GM19025 (cell line): ENCODE results near the gene LILRA5.
"Not testable (repeated sequence)": the region's sequence is repeated elsewhere in the genome, so short reads cannot be mapped to it uniquely, and the experiment has no call there.

ENCODE experiments used
- ATAC-seq: cut with Tn5 transposase; IDR thresholded peaks from one replicate; pipeline ENCODE4 v1.9.1; 2021; ENCODE audit warnings: mild to moderate bottlenecking, low read depth, moderate library complexity; ENCODE audit not compliant: unreplicated experiment

Gene LILRA5

DNA sequence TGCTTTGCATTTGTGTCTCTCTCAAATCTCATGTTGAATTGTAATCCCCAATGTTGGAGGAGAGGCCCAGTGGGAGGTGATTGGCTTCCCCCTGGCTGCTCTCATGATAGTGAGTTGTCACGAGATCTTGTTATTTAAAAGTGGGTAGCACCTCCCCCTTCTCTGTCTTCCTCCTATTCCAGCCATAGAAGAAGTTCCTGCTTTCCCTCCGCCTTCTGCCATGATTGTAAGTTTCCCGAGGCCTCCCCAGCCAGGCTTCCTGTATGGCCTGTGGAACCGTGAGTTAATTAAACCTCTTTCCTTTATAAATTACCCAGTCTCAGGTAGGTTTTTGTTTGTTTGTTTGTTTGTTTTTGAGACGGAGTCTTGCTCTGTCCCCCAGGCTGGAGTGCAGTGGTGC, 22.2 kb upstream of the LILRA5 start:
- no peak for ATAC-seq

DNA sequence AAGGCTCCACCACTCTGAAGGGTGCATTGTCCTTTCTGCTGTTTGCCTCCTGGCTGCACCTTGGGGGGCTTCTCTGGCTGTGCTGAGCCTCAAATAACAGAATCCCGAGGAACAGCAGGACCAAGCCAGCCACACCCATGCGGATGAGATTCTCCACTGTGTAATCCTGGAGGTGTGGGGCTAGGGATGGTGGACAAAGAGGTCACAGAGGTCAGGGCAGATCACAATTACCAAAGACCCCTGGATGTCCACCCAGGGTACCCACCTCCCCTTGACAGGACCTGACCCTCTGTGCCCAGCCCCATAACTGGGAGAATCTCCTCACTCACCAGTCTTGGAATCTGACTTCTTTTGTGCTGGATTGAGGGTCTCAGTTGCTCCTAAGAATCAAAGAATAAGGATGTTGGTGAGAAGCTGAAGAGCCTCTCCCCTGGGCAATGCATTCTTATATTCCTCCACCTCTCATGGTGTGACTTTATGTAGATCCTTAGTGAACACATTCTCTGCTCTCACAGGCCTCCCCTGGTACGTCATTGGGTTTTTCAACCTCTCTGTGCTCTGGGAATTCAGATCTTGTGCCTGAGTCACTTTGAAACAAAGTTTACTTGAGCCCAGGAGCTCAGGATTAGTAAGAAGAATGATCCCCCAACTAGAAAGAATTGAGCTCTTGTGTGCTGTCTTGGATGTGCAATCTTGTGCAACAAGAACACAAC, 20.8 kb upstream of the LILRA5 start:
- no peak for ATAC-seq

DNA sequence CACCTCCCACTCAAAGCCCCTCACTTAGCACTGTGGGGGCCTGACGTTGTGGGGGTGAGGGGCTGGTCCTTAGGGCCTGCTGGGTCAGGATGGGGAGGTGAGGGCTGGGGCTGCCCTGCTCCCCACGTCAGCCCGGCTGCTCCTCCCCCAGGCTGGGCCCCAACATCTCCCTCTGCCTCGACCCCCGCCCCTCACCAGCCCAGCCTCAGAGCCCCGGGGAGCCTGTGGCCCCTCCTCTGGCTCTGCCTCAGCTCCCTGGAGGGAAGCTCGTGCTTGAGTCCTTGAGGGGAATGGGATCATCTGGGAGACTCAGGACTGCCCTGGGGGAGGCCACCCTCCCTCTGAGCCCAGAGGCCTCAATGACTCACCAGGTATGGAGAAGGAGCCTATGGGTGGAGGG, 19.2 kb upstream of the LILRA5 start:
- no peak for ATAC-seq

DNA sequence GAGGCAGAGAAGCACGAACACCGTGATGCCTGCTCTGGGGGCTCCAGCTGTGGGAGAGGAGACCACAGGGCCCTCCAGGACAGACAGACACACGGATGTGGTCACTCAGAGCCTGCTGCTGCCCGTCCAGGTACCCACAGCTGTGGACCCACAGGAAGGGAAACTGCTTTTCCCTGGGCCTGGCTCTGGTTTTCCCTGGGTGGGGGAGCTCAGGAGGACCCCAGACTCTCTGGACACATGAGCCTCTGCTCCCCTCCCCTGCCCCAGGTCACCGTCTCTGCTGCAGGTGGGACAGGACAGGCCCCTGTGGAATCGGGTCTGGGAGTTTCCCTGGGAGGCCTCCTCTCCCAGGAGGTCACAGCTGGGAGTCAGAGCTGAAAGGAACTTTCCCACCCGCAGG, 18.7 kb upstream of the LILRA5 start:
- no peak for ATAC-seq

DNA sequence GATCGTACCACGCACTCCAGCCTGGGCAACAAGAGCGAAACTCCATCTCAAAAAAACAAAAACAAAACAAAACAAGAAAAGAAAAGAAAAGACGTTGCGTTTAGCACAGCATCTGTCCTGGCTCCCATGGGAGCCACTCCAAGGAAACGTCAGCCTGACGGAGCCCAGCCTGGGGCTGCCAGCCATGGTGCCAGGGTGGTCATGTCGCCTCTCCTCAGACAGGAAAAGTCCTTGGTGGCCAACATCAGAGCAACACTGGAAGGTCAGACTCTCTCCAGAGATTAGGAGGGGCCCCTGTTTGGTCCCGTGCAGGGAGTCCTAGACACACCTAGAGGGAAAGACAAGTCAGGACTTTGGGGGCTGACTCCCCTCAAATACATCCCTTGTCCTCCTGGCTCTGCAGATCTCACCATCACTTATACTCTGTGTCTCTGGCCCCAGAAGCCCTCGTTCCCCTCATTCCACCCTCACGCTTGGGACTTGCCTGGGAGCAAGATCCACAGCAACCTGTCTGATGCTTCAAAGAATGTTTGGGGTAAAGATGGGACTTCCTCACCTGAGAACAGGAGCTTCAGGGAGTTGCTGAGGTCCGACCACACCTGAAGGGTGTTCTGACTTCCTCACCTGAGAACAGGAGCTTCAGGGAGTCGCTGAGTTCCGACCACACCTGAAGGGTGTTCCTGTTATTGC, 16.7 kb upstream of the LILRA5 start:
- no peak for ATAC-seq

DNA sequence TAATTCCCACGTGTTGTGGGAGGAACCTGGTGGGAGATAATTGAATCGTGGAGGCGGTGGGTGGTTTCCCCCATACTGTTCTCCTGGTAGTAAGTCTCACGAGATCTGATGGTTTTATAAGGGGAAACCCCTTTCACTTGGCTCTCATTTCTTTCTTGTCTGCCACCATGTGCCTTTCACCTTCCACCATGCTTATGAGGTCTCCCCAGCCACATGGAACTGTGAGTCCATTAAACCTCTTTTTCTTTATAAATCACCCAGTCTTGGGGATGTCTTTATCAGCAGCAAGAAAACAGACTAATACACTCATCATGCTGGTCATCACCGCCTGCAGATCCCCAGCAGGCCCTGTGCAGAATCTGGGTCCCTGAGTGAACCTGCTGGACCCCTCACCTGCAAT, 15.8 kb upstream of the LILRA5 start:
- not testable (repeated sequence) for ATAC-seq

DNA sequence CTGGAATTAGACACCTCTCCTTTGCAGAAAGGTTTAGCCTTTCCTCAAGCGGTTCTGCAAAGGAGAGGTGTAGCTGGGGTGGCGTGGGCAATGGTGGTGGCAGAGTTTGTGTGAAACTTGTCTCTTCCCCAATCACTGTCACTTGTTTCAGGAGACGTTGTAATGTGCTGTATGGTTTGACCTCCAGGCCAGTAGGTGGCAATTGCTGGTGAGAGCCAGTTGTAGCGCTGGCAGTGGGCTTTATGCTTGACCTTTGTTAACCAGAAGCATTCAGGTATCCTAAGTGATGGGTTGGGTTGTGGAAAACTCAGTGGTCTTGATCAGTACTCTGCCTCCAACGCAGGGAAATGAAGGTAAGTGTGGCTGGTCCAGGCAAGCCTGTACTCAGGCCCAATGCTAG, 12.7 kb upstream of the LILRA5 start:
- ATAC-seq: no peak

DNA sequence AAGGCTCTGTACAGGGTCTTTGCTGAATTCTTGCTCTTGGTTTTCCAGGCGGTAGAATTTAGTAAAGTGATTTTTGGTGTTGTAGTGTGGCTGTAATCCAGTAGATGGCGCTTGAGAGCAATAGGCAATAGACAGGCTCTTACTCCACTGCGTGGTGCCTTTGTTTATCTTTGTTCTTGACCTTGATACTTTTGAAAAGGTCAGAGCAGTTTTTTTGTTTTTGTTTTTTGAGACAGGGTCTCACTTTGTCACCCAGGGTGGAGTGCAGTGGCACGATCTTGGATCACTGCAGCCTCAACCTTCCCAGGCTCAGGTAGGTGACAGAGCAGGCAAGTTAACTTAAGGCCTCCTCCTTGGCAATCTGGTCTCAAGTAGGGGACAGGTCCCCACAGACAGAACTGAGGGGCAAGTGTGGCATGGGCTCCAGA, 12.2 kb upstream of the LILRA5 start:
- no peak for ATAC-seq

DNA sequence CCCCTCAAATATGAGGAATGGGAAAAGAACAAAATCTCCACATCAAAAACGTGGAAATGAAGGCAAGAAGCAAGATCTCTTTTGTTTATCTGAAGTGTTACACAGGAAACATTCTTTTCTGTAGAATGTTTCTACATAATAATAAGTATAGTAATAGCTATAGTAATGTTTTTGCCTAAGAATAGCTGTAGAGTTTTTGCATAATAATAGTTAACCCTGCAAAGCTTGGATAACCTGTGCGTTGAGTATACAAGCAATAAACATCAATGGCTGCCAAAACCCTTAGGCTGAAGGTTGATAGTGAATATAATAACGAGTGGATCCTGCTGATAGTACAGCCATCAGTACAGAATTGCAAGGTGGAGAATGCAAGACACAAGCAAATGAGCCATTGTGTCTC, 11.1 kb upstream of the LILRA5 start:
- no peak for ATAC-seq

DNA sequence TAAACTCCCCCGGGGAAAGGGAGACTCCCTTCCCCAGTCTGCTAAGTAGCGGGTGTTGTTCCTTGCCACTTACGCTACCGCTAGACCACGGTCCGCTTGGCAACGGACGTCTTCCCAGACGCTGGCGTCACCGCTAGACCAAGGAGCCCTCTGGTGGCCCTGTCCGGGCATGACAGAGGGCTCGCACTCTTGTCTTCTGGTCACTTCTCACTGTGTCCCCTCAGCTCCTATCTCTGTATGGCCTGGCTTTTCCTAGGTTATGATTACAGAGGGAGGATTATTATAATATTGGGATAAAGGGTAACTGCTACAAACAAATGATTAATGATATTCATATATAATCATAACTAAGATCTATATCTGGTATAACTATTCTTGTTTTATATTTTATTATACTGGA, 10.0 kb upstream of the LILRA5 start:
- not testable (repeated sequence) for ATAC-seq

DNA sequence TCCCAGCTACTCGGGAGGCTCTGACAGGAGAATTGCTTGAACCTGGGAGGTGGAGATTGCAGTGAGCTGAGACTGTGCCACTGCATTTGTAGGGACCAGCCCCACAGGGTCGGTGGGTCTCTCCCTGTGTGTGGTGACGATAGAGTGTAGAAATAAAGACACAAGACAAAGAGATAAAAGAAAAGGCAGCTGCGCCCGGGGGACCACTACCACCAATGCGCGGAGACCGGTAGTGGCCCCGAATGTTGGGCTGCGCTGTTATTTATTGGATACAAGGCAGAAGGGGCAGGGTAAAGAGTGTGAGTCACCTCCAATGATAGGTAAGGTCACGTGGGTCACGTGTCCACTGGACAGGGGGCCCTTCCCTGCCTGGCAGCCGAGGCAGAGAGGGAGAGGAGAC, 9.3 kb upstream of the LILRA5 start:
- ATAC-seq: not testable (repeated sequence)

DNA sequence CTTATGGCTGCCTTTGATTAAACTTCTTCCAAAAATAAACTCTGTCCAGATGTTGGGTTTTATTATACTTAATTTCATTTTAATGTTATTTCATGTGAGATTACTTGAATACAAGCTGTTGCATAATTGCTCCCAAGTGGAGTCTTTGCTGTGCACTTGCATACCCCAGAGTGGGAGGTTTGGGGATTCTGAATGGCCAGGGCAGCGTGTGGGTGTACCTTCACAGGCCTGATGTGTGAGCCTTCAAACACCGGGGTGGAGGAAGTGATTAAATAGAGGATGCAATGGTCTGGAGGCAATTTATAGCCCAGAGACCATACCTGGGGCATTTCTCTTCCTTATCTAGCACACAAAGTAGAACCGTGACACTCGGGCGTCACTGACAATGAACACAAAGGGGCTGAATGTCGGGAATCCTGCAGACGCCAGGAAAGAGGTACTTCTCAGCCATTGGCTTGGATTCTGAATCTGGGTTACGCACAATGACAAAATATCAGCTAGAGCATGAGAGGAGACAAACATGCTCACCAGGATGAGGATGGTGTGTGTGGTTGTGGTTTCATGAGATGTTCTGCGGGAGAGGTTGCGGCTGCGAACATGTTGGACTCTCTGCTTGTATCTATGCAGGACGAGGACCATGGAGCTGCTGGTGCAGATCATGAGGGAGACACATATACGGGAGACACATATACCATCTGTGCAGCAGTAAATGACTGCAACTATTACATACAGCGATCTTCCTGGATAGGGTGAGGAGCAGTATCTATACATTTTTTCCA, 7.1 kb upstream of the LILRA5 start:
- no peak for ATAC-seq

DNA sequence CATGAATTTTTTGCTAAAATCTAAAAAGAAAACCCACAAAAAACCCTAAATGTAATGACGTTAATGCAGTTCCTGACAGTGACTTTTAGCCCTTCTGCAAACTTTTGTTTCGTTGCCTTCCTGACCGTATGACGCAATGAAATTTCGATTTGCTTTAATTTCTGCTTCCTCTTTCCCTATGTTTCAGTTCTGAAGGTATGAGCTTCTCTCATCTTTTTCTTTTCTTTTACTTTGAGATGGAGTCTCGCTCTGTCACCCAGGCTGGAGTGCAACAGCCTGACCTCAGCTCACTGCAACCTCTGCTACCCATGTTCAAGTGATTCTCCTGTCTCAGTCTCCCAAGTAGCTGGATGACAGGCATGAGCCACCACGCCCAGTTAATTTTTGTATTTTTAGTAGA, 6.1 kb upstream of the LILRA5 start:
- no peak for ATAC-seq

DNA sequence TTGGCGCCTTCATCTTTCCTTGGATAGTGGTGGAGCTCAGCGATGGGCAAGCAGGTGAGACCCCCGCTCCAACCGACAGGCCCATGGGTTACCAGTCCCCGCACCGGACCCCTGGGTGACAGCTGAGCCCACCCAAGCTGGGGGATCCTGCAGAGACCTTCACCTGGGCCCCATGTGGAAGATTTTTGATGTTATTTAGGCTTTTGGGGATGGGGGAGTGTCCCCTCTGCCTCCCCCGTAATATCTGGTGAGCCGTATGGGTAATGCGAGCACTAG, 4.9 kb upstream of the LILRA5 start:
- no peak for ATAC-seq

DNA sequence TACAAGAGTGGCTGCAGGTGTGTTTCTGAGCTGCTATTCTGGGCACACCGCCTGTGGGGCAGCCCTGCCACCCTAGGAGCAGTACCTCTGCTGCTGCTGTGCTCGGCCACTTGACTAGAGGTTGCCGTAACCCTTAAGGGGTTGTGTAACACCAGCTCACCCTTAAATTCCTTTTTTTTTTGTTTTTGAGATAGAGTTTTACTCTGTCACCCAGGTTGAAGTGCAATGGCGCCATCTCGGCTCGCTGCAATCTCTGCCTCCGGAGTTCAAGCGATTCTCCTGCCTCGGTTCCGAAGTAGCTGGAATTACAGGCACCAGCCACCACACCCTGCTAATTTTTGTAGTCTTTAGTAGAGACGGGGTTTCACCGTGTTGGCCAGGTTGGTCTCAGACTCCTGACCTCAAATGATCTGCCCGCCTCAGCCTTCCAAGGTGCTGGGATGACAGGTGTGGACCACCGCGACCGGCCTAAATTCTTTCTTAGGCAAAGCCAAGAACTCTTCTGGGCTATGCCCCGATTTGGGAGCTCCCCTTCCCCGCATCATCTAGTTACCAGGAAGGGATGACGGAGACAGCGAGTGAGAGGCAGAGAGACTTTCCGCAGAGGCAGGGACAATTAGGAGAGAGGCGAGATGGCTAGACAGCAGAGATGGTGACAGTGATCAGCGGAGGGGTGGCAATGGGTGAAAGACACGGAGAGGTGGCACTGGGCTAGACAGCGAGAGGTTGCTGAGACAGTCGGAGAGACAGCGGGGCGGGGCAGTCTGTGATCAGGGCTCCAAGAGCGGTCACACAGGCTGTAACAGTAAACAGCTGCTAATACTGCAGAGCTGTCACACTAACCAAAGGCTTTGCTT, 4.4 kb upstream of the LILRA5 start:
- no peak for ATAC-seq

DNA sequence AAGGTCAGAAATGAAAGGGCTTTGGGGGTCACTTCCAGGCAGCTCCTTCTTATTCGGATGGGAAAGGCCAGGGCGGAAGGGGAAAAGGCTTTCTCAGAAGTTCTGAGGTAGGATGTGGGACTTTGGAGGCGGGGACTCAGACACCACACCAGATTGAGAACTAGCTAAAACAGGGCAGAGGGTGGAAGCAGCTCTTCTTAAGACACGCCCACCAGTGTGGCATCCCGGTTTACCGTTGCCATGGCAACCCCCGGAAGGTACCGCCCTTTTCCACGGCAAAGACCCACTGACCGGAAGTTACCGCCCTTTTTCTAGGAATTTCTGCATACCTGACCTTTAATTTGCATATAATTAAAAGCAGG, 3.8 kb upstream of the LILRA5 start:
- no peak for ATAC-seq

DNA sequence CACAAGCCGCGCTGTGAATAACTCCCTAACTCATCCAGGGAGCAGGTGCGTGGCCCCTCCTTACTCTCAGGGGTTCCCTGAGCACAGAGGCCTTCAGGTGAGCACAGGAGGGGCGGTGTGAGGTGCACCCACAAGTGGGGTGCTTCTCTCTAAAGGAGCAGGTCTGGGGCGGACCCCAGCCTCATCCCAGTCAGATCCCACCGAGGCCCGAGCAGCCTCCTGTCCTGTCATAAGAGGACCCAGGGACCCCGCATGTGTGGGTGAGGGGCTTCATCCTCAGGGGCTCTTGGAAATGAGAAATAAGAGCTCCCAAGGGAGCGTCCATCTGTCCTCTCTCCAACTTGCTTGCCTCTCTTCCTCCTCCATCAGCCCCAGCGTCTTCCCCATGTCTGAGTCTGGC, 3.0 kb upstream of the LILRA5 start:
- no peak for ATAC-seq

DNA sequence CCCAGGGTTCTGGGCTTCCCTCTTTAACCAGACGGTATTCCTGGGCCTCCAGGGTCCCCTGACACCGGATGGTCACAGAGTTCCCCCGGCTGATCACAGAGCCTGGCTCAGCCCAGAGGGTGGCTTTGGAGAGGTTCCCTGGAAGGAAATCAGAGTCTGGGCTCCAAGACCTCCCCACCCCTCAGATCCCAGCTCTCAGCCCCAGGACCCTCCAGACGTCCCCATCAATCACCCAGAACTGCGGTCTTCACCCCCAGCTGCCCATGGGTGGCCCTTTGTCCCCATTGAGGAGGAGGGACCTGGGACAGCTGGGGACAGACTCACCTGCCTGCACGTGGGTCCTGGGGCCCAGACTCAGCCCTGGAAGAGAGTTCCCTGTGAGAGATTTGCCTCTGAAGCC, 955 bp downstream of the LILRA5 start:
- no peak for ATAC-seq

DNA sequence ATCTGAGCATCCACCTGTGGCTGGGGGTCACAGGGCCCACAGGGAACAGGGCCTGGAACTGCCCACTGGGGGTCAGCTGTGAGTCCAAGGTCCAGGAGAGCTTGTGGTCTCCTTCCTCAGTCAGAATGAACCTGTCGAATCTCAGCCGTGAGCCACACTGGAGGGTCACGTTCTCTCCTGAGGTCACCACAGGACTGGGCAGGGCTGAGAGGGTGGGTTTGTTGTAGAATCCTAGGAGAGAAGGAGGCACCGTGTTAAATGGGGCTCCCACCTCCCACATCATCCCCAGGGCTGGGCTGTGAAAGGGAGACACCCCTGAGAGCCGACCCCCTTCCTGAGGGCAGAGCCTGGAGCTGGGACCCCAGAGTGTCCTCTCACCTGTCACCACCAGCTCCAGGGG, 1.5 kb downstream of the LILRA5 start:
- ATAC-seq: no peak

DNA sequence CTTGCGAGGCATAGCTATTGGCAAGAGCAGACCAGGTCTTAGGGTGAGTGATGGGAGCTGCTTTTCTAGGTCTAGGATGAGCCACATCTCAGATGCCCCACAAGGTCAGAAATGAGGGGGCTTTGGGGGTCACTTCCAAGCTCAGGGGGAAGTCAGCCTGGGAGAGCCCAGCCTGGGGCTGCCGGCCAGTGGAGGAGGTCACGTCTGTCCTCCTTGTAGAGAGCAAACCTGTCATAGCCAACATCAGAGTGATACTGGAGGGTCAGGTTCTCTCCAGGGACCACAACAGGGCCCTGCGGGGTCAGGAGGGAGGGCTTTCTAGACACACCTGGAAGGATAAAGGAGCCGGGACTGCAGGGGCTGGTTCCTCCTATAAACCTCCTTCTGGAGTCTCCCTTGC, 2.4 kb downstream of the LILRA5 start:
- ATAC-seq: no peak

DNA sequence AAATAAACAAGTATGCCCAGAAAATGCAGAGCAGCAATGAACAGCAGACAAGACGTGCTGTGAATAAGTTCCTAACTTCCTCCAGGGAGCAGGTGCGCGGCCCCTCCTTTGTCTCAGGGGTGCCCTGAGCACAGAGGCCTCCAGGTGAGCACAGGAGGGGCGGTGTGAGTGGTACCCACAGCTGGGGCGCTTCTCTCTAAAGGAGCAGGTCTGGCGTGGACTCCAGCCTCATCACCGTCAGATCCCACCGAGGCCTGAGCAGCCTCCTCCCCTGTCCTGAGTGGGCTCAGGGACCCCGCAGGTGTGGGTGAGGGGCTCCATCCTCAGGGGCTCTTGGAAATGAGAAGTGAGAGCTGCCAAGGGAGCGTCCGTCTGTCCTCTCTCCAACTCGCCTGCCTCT, 3.2 kb downstream of the LILRA5 start:
- no peak for ATAC-seq
